Mucosa of rectum (tissue), 2 donors: ENCODE data around the gene RYR3.

ENCODE experiments used
- H3K27ac ChIP-seq, 2 donors: one replicate each; pipeline ENCODE4 v1.7.0; 2013; ENCODE audit warnings: inconsistent platforms in 2 of 2, low read depth in 2 of 2, low read length in 2 of 2
- H3K27me3 ChIP-seq, 2 donors: one replicate each; pipeline ENCODE4 v1.7.0; 2013; ENCODE audit warnings: low read length in 2 of 2; ENCODE audit not compliant: control insufficient read depth in 2 of 2, insufficient read depth in 2 of 2
- H3K36me3 ChIP-seq, 2 donors: one replicate each; pipeline ENCODE4 v1.7.0; 2013; ENCODE audit warnings: low read length in 2 of 2; ENCODE audit not compliant: control insufficient read depth in 2 of 2, insufficient read depth in 2 of 2
- H3K4me1 ChIP-seq, 2 donors: one replicate each; pipeline ENCODE4 v1.7.0; 2013; ENCODE audit warnings: low read length in 2 of 2, mild to moderate bottlenecking in 1 of 2; ENCODE audit not compliant: control insufficient read depth in 2 of 2, insufficient read depth in 2 of 2
- H3K4me3 ChIP-seq, 2 donors: one replicate each; pipeline ENCODE4 v1.7.0; 2013; ENCODE audit warnings: low read length in 2 of 2
- H3K9ac ChIP-seq, 2 donors: one replicate each; pipeline ENCODE4 v1.7.0; 2013; ENCODE audit warnings: low read length in 2 of 2, low read depth in 1 of 2, mild to moderate bottlenecking in 1 of 2
- H3K9me3 ChIP-seq, 2 donors: one replicate each; pipeline ENCODE4 v1.7.0; 2013; ENCODE audit warnings: low read length in 2 of 2; ENCODE audit not compliant: control insufficient read depth in 2 of 2
- donor health status: healthy.
- donor health status: Normal muscosa, but diverticular disease.

Gene RYR3

GRCh38 chr15:33310481-33311311 is at the start of gene RYR3:
RYR3 (plus strand) TSS chr15:33310967; CDS start chr15:33311046, 79 bp downstream.
- Histone ChIP-seq H3K9me3 (no peaks in the 10 kb centered on the region), H3K27ac (peak within 1 kb of the TSS in 1 of 2 donors; percentile 4), H3K36me3 (no peaks in the 10 kb centered on the region), H3K4me1 (no peaks in the 10 kb centered on the region), H3K27me3 (peaks cover 3 to 6% of the 10 kb centered on the region in 2 donors), H3K4me3 (peak within 1 kb of the TSS in 1 of 2 donors; percentile 44), H3K9ac (no peak within 1 kb of the TSS)

DNA sequence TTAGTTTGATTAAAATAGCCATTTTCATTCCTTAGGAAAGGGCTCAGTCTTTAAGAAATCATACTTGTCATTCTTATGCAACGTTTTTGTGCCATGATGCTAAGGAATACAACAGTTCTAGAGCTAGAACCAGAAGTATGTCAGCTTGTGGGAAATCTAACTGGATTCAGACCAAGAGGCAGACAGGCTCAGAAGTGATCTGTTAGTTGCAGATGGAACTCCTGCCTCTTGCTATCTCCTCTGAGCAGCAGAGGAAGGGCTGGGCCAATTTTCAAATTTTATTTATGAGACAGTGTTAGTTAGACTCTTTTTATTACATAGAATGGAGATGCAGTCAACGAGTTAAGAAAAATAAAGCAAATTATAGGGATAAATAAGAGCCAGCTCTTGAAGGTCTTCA is 48.5 kb upstream of the RYR3 start:
- H3K4me3 ChIP-seq = no peak overlapping the region
- no peaks in the 10 kb centered on the region for H3K4me1 ChIP-seq
- H3K36me3 ChIP-seq = no peaks in the 10 kb centered on the region
- H3K27me3 ChIP-seq = no peaks in the 10 kb centered on the region
- no peak overlapping the region for H3K9ac ChIP-seq
- no peak overlapping the region for H3K27ac ChIP-seq
- H3K9me3 ChIP-seq = no peaks in the 10 kb centered on the region

GRCh38 chr15:33277689-33278088 is 33.1 kb upstream of the RYR3 start:
- Histone ChIP-seq H3K36me3 (no peaks in the 10 kb centered on the region), H3K9me3 (no peaks in the 10 kb centered on the region), H3K4me1 (no peaks in the 10 kb centered on the region), H3K27ac (no peak overlapping the region), H3K9ac (no peak overlapping the region), H3K4me3 (no peak overlapping the region), H3K27me3 (no peaks in the 10 kb centered on the region)

GRCh38 chr15:33278816-33279612 is 31.8 kb upstream of the RYR3 start:
- Histone ChIP-seq H3K9me3 (no peaks in the 10 kb centered on the region), H3K4me3 (no peak overlapping the region), H3K9ac (no peak overlapping the region)

GRCh38 chr15:33279613-33280205 is 31.1 kb upstream of the RYR3 start:
- H3K9ac ChIP-seq = no peak overlapping the region
- H3K4me1 ChIP-seq = no peaks in the 10 kb centered on the region
- H3K9me3 ChIP-seq = no peaks in the 10 kb centered on the region
- H3K4me3 ChIP-seq = no peak overlapping the region
- no peaks in the 10 kb centered on the region for H3K27me3 ChIP-seq
- H3K27ac ChIP-seq = no peak overlapping the region
- H3K36me3 ChIP-seq = no peaks in the 10 kb centered on the region

More at GRCh38 chr15:33278816-33279612, 31.8 kb upstream of the RYR3 start:
- no peaks in the 10 kb centered on the region for H3K36me3 ChIP-seq
- H3K4me1 ChIP-seq = no peaks in the 10 kb centered on the region
- H3K27ac ChIP-seq = no peak overlapping the region
- H3K27me3 ChIP-seq = no peaks in the 10 kb centered on the region

DNA sequence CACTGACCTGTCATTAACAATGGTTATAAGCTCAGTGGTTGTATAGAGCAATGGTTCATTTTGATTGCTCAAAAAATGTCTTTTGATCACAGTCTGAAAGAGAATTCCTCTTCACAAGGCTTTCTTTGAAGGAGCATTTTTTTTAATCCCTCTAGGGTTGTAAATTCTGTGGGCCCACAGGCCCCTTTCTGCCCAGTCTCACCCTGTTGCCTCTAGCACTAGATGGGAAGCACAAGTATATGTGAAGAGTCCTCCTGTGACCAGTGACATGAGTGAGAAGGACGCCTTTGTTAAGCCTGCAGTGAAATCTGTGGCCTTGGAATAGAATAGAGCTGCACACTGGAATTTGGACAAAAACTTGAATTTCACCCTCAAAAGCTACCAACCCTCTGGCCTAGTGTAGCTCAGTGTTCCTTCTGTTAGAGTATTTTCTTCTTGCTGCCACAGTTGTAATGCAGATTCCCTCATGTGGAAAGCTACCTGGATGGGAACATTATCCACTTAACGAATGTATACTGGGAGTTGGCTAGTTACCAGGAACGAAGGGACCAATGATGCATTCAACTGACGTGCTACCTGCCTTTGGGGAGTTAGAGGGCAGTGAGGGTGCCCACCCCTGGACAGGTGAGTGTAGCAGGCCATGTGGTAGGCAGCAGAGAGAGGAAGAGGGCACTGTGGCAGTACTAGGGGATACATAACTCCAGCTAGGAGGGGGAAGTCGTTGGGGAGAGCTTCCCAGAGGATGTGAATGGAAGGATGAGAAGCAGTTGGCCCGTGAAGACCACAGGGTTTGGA is 28.3 kb upstream of the RYR3 start:
- H3K27me3 ChIP-seq = no peaks in the 10 kb centered on the region
- no peak overlapping the region for H3K4me3 ChIP-seq
- no peak overlapping the region for H3K27ac ChIP-seq
- no peak overlapping the region for H3K9ac ChIP-seq
- H3K9me3 ChIP-seq = no peaks in the 10 kb centered on the region
- H3K4me1 ChIP-seq = no peaks in the 10 kb centered on the region
- H3K36me3 ChIP-seq = no peaks in the 10 kb centered on the region

DNA sequence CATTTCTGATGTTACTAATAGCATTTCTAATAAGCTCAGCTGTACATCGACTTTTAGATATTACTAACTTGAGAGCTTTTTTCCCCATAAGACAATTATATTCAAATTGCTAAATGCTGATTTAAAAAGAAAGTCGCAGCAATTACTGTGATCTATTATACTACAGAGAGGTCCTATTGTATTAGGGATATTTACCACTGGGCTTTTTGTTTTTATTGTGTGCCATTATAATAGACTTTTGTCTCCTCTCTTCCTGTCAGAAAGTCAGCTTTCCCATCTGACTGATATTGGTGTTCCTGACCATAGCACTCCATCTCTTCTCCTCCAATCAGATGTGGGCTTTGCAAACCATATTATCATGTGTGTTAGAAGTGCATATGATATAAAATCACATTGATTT is 27.2 kb upstream of the RYR3 start:
- no peak overlapping the region for H3K9ac ChIP-seq
- H3K9me3 ChIP-seq = no peaks in the 10 kb centered on the region
- no peaks in the 10 kb centered on the region for H3K4me1 ChIP-seq
- H3K27me3 ChIP-seq = no peaks in the 10 kb centered on the region
- H3K4me3 ChIP-seq = no peak overlapping the region
- no peaks in the 10 kb centered on the region for H3K36me3 ChIP-seq
- H3K27ac ChIP-seq = no peak overlapping the region

GRCh38 chr15:33284336-33284735 is 26.4 kb upstream of the RYR3 start:
- Histone ChIP-seq H3K4me3 (no peak overlapping the region), H3K36me3 (no peaks in the 10 kb centered on the region), H3K4me1 (no peaks in the 10 kb centered on the region), H3K9ac (no peak overlapping the region), H3K27ac (no peak overlapping the region), H3K27me3 (no peaks in the 10 kb centered on the region), H3K9me3 (no peaks in the 10 kb centered on the region)

- Histone ChIP-seq H3K27ac (no peak overlapping the region), H3K4me1 (no peaks in the 10 kb centered on the region), H3K36me3 (no peaks in the 10 kb centered on the region), H3K9me3 (no peaks in the 10 kb centered on the region), H3K4me3 (no peak overlapping the region), H3K9ac (no peak overlapping the region), H3K27me3 (peaks cover 0 to 3% of the 10 kb centered on the region in 2 donors)
Measured at GRCh38 chr15:33292717-33293307, 18.0 kb upstream of the RYR3 start.
